ENCODE measurements around the gene HOPX. TPM values are rescaled to one million over a fixed set of nuclear protein-coding genes. Genes with fewer than 3 reads are reported as not detected.

The HOPX gene
- total RNA-seq, 1 donor from 2014 or later: not detected

GRCh38 chr4:56650262-56651055 lies 30.6 kb downstream of the HOPX start:
- no peak overlapping the region for H3K4me3 ChIP-seq (ENCODE audit: low read depth, low read length)
- DNase-seq (ENCODE audit: low read depth): no peak
- TF ChIP-seq CTCF (conservative IDR thresholded peaks at IDR 0.05; ENCODE audit: low read depth, low read length): peak; percentile 21

GRCh38 chr4:56649445-56650261 lies 31.4 kb downstream of the HOPX start:
- H3K4me3 ChIP-seq (ENCODE audit: low read depth, low read length): no peak overlapping the region
- no peak for TF ChIP-seq CTCF (conservative IDR thresholded peaks at IDR 0.05; ENCODE audit: low read depth, low read length)
- no peak for DNase-seq (ENCODE audit: low read depth)

- no peak overlapping the region for H3K4me3 ChIP-seq (ENCODE audit: low read depth, low read length)
- DNase-seq (ENCODE audit: low read depth): no peak
- TF ChIP-seq CTCF (conservative IDR thresholded peaks at IDR 0.05; ENCODE audit: low read depth, low read length): no peak
Observed at GRCh38 chr4:56648824-56649151, 32.3 kb downstream of the HOPX start.

GRCh38 chr4:56648021-56648823 lies 32.9 kb downstream of the HOPX start:
- TF ChIP-seq CTCF (conservative IDR thresholded peaks at IDR 0.05; ENCODE audit: low read depth, low read length): no peak
- H3K4me3 ChIP-seq (ENCODE audit: low read depth, low read length): no peak overlapping the region
- no peak for DNase-seq (ENCODE audit: low read depth)

- DNase-seq (ENCODE audit: low read depth): no peak
- no peak overlapping the region for H3K4me3 ChIP-seq (ENCODE audit: low read depth, low read length)
- no peak for TF ChIP-seq CTCF (conservative IDR thresholded peaks at IDR 0.05; ENCODE audit: low read depth, low read length)
Observed at GRCh38 chr4:56646341-56646740, 34.8 kb downstream of the HOPX start.

GRCh38 chr4:56643596-56643995 lies 37.5 kb downstream of the HOPX start:
- DNase-seq (ENCODE audit: low read depth): no peak
- no peak for TF ChIP-seq CTCF (conservative IDR thresholded peaks at IDR 0.05; ENCODE audit: low read depth, low read length)
- no peak overlapping the region for H3K4me3 ChIP-seq (ENCODE audit: low read depth, low read length)

Data from epithelial cell of proximal tubule (primary cell).